Central memory CD8-positive, alpha-beta T cell (primary cell): Measurements from ENCODE around the gene MGARP.
A peak's percentile ranks its signal among the peaks of the same experiment; 100 is the strongest.
"Not testable (repeated sequence)": the region's sequence is repeated elsewhere in the genome, so short reads cannot be mapped to it uniquely, and the experiment has no call there.

ENCODE experiments used
- ATAC-seq: fragments of 150-1000 bp; cut with Tn5 transposase; replicated peaks from 2 replicates; pipeline ENCODE4 v1.10.0; 2022; ENCODE audit warnings: mild to moderate bottlenecking, moderate FRiP score, moderate number of reproducible peaks; ENCODE audit not compliant: poor library complexity, severe bottlenecking; ENCODE audit errors: extremely low read depth
- DNase-seq, 2 donors: peaks; one replicate each; pipeline ENCODE4 v3.0.0; 2021; ENCODE audit warnings: low spot score in 2 of 2
- H3K27ac Mint-ChIP-seq: one replicate; pipeline ENCODE4 v1.8.0; 2022; ENCODE audit warnings: low read depth, mild to moderate bottlenecking, moderate library complexity, mixed read lengths
- H3K27me3 Mint-ChIP-seq: one replicate; pipeline ENCODE4 v1.8.0; 2022; ENCODE audit warnings: mixed read lengths
- H3K36me3 Mint-ChIP-seq: one replicate; pipeline ENCODE4 v1.8.0; 2022; ENCODE audit warnings: mild to moderate bottlenecking, moderate library complexity, mixed read lengths; ENCODE audit not compliant: insufficient read depth
- H3K4me1 Mint-ChIP-seq: one replicate; pipeline ENCODE4 v1.8.0; 2022; ENCODE audit warnings: mixed read lengths
- H3K4me3 Mint-ChIP-seq: one replicate; pipeline ENCODE4 v1.8.0; 2022; ENCODE audit warnings: mild to moderate bottlenecking, moderate library complexity, mixed read lengths
- H3K9me3 Mint-ChIP-seq: one replicate; pipeline ENCODE4 v1.8.0; 2022; ENCODE audit warnings: mixed read lengths

MGARP gene

DNA sequence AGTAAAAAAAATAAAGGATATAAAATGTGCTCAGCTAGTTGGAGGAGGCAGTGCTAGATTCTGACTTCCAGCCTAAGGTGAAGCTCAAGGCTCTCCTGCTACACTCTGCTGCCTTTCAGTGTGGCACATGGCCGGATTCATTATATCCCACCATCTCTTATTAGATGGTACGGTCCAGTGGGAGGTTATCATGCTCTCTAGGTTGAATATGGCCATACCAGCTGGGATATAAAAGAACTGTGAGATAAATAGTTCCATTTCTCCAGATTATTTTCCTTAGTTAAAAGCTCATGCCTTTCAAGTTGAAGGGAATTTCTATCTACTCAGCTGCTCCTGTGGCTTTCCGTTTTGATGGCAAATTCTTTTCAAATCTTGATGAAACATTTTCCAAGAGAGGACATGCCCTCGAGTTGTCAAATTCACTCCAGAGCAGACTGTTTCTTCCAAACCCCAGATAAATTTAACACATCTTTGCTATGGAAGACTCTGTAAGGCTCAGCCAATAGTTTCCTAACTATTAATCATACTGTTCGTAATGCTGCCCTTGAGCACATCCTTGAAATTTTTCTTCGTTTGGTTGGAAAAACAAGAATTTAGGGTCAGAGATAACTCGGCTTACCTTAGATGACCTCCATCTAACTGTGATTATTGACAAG lies 2.2 kb upstream of the MGARP start:
- Mint-ChIP-seq H3K27ac (no peak overlapping the region), H3K36me3 (peaks cover 1% of the 10 kb centered on the region), H3K9me3 (no peaks in the 10 kb centered on the region), H3K4me3 (no peak overlapping the region), H3K27me3 (peaks cover 31% of the 10 kb centered on the region), H3K4me1 (peaks cover 18% of the 10 kb centered on the region)
- no peak for ATAC-seq
- DNase-seq = no peak

DNA sequence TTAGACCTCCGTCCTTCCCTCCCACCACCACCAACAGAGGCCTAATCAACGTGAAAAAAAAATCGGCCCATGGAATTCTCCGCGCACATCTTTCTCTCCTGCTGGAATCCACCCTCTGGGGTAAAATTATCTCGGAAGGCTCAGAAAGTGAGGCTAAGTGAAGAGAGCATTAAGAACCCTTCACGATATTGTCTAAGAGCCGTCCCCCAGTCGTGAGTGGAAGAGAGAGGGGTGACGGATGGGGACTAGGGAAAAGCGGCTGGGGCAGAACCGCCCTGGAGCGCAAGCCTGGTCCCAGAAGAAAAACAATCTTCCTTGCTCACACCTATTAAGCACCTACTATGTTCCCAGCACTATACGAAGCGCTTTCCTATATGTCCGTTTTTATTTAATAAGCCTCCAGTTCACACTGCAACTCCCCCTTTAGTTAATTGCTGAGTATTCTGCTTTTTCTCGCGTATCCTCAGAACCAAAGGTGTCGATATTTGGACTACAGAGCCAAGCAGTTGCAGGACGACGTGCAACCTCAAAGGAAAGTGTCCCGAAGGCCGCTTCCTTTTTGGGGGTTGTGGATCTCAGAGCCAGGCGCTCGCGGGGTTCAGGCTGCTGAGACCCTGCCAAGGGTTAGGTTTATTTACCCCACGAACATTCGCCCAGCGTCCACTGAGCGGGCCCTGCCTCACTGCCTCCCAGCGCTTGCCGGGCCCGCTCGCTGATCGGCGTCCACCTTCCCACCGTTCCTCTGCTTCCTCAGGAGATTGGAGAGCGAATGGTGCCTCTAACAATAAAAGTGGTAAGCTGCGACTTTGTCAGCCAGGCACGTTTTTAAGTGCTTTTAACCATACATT lies 889 bp downstream of the MGARP start:
- Mint-ChIP-seq H3K4me1 (peaks cover 18% of the 10 kb centered on the region), H3K4me3 (peak overlapping the region; percentile 72), H3K9me3 (no peaks in the 10 kb centered on the region), H3K36me3 (peaks cover 1% of the 10 kb centered on the region), H3K27ac (no peak overlapping the region), H3K27me3 (peaks cover 41% of the 10 kb centered on the region)
- no peak for ATAC-seq
- no peak for DNase-seq

DNA sequence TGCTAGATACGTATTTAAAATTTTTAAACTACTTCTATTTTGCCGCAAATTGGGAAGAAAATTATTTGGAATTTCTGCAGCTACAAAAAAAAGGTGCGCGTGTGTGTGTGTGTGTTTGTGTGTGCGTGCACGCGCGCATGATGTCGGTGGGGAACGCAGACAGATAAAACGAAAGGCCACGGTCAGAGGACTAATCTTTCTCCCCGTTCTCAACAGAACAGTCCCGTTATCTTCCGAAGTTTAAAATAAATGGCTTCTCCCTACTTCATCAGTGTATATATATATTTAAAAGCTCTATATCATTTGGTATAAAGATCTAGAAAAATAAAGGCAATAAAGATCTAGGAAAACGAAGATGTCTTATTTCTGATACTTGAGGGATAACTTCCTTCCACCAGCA lies 1.5 kb downstream of the MGARP start:
- ATAC-seq = no peak
- DNase-seq = no peak
- no peaks in the 10 kb centered on the region for H3K9me3 Mint-ChIP-seq
- no peak overlapping the region for H3K27ac Mint-ChIP-seq
- H3K4me1 Mint-ChIP-seq = peaks cover 18% of the 10 kb centered on the region
- peaks cover 1% of the 10 kb centered on the region for H3K36me3 Mint-ChIP-seq
- peaks cover 41% of the 10 kb centered on the region for H3K27me3 Mint-ChIP-seq
- peak overlapping the region; percentile 72 for H3K4me3 Mint-ChIP-seq

DNA sequence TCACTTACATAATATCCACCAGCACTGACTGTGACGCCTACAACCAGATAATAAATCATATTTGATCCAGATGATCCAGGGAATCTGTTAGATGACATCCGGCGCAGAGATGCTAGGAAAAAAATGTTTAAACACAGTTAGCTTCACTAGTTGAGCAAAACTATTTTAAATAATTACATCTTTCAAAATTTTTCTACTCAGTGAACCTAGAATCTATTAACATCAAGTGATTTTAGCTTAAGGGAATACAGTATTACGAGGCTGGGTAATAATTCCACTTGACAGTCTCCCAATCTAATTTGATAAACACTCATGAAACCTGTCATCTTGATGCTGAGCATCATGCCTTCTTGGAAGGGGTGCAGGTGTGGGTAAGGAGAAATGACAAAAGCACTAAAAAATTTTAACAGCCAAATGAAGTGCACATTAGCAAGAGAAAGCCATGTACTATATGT lies 4.7 kb downstream of the MGARP start:
- ATAC-seq (no peak), DNase-seq (no peak)
- peaks cover 1% of the 10 kb centered on the region for H3K36me3 Mint-ChIP-seq
- peaks cover 17% of the 10 kb centered on the region for H3K4me1 Mint-ChIP-seq
- H3K27ac Mint-ChIP-seq = no peak overlapping the region
- H3K4me3 Mint-ChIP-seq = no peak overlapping the region
- no peaks in the 10 kb centered on the region for H3K9me3 Mint-ChIP-seq
- peaks cover 31% of the 10 kb centered on the region for H3K27me3 Mint-ChIP-seq

DNA sequence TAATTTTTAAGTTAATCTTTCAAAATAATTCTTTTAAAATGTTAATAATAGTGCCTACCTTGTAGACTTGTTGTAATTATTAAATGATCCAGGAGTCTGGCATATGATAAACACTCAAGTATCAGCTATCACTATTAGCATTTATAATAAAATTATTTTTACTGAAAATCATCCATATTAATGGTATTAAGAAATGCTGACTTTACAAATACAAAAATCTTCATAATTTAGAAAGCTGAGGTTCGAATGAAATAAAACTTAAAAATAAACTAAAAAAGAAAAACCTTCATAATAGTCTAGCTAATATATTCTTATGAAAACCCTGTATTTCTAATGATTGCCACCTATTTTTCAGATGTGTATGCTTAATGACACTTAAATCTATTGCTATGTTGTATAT lies 5.2 kb downstream of the MGARP start:
- Mint-ChIP-seq H3K9me3 (no peaks in the 10 kb centered on the region), H3K4me1 (peaks cover 11% of the 10 kb centered on the region), H3K27ac (no peak overlapping the region), H3K4me3 (no peak overlapping the region), H3K36me3 (peaks cover 1% of the 10 kb centered on the region), H3K27me3 (peaks cover 26% of the 10 kb centered on the region)
- DNase-seq (no peak), ATAC-seq (no peak)

DNA sequence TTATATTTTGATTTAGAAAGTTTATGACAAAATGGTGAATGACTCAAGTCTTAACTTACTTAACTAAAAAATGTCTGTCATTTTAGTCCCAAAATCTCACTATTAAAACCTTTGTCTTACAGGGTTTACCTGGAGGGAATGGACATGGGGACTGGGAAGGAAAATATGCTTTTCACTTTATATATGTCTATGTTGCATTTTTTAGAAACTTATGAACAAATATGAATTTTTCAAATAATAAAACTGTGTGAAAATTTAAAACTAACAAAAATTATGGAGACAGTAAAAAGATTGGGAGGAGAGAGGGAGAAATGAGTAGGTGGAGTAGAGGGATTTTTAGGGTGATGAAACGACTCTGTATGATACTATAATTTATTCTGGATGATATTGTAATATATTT lies 6.2 kb downstream of the MGARP start:
- Mint-ChIP-seq H3K4me1 (peaks cover 2% of the 10 kb centered on the region), H3K4me3 (no peak overlapping the region), H3K27ac (no peak overlapping the region), H3K36me3 (no peaks in the 10 kb centered on the region), H3K27me3 (peaks cover 16% of the 10 kb centered on the region), H3K9me3 (no peaks in the 10 kb centered on the region)
- ATAC-seq (no peak), DNase-seq (no peak)

DNA sequence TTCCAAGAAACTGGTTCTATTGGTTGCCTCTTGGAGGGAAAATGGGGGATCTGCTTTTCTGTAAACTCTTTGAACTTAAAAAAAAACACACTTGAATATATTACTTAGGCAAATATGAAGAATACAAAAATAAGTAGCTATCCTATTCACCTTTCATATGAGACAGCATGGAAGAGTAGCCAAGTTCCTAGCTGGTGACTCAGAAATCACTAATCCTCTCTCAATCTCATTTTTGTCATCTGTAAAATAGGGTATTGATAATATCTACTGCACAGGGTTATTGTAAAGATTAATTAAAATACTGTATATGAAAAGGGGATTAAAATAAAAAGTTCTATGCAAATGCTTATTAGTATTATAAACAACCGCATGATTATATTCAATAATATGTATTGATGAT lies 12.7 kb downstream of the MGARP start:
- no peak for ATAC-seq
- Mint-ChIP-seq H3K36me3 (peaks cover 2% of the 10 kb centered on the region), H3K4me3 (peak overlapping the region; percentile 78), H3K27me3 (no peaks in the 10 kb centered on the region), H3K4me1 (peaks cover 10% of the 10 kb centered on the region), H3K27ac (peak overlapping the region; percentile 87), H3K9me3 (no peaks in the 10 kb centered on the region)
- no peak for DNase-seq

DNA sequence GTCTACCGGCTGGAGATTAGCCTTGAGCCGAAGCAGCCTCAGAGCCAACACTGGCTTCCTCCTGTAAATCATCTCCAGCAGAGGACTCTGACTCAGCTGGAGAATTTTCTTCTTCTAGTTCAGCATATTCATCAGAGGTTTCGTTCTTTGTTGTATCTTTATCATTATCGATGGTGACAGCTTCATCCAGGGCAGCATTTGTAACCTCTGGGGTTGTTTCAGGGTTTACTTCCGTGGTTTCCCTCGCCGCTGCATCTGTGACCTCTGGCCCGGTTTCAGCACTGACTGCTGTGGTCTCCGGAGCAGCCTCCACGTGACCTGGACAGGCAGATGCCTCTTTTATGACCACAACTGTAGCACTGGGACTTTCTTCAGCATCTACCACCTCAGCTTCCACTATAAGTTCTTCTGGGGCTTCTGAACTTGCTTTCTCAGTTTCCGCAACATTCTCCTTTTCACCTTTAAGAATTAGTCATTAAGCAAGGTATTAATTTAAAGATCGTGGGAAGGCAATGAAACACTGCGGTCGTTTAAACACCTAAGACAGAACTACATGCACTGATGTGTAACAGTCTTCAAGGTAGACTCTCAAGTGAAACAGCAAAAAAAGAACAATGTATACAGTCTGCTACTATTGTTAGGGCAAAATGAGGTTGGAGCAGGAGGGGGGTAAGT lies 13.3 kb downstream of the MGARP start:
- H3K9me3 Mint-ChIP-seq = no peaks in the 10 kb centered on the region
- ATAC-seq (peak; percentile 98), DNase-seq (peak; percentile 51 to 53)
- H3K27me3 Mint-ChIP-seq = no peaks in the 10 kb centered on the region
- H3K4me1 Mint-ChIP-seq = peaks cover 10% of the 10 kb centered on the region
- peaks cover 4% of the 10 kb centered on the region for H3K36me3 Mint-ChIP-seq
- peak overlapping the region; percentile 78 for H3K4me3 Mint-ChIP-seq
- H3K27ac Mint-ChIP-seq = peak overlapping the region; percentile 87

DNA sequence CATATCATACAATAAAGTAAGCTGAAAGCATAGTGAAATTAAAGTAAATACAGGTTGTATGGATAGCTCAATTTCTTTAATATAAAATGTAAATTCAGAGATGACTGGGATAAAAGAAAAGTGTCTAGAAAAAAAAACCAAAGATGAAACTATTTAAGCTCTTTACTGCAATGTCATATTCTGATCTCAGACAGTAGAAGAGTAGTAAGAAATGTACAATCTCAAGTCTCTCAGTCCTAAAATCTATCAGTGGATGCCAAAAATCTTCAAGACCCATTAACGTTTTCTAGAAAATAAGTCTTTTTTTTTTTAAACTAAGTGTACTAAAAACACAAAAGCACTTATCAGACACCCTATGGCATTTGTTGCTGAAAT lies 13.8 kb downstream of the MGARP start:
- no peaks in the 10 kb centered on the region for H3K9me3 Mint-ChIP-seq
- peak overlapping the region; percentile 87 for H3K27ac Mint-ChIP-seq
- no peak for DNase-seq
- no peaks in the 10 kb centered on the region for H3K27me3 Mint-ChIP-seq
- no peak for ATAC-seq
- peak overlapping the region; percentile 78 for H3K4me3 Mint-ChIP-seq
- H3K4me1 Mint-ChIP-seq = peaks cover 10% of the 10 kb centered on the region
- peaks cover 4% of the 10 kb centered on the region for H3K36me3 Mint-ChIP-seq

DNA sequence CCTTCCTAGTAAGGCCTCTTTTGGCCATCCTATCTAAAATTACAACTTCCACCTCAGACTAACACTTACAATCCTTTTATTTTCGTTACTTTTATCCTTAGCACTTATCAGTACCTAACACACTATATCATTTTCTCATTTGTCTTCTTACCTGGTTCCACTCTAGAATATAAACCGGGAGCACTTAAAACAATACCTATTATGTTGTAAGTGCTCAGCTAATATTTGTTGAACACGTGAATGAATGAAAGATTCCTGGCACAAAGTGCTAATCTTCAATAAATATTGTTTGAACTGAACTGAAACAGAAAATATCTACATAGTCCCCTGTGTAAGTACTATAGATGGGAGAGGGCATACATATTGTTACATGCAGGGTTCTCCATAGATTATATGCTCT lies 14.4 kb downstream of the MGARP start:
- ATAC-seq = no peak
- peaks cover 4% of the 10 kb centered on the region for H3K36me3 Mint-ChIP-seq
- no peak overlapping the region for H3K27ac Mint-ChIP-seq
- no peaks in the 10 kb centered on the region for H3K27me3 Mint-ChIP-seq
- no peak overlapping the region for H3K4me3 Mint-ChIP-seq
- H3K9me3 Mint-ChIP-seq = no peaks in the 10 kb centered on the region
- H3K4me1 Mint-ChIP-seq = peaks cover 10% of the 10 kb centered on the region
- no peak for DNase-seq

DNA sequence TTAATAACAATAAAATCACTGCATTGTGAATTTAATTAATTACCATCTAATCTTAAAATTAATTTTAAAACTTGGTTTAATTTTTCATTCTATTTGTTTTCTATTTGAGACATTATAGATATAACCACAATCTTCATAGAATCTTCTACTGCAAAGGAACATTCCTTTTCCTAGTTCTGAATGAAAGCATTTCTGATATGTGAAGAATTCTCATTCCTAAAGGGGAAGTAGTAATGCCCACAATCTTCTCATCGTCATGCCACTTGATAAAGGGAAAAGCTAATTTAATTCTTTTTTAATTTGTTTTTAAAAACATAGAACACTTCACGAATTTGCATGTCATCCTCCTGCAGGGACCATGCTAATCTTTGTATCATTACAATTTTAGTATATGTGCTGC lies 23.7 kb downstream of the MGARP start:
- Mint-ChIP-seq H3K36me3 (no peaks in the 10 kb centered on the region), H3K4me3 (no peak overlapping the region), H3K9me3 (no peaks in the 10 kb centered on the region), H3K4me1 (no peaks in the 10 kb centered on the region), H3K27me3 (no peaks in the 10 kb centered on the region), H3K27ac (no peak overlapping the region)
- DNase-seq (no peak), ATAC-seq (no peak)

DNA sequence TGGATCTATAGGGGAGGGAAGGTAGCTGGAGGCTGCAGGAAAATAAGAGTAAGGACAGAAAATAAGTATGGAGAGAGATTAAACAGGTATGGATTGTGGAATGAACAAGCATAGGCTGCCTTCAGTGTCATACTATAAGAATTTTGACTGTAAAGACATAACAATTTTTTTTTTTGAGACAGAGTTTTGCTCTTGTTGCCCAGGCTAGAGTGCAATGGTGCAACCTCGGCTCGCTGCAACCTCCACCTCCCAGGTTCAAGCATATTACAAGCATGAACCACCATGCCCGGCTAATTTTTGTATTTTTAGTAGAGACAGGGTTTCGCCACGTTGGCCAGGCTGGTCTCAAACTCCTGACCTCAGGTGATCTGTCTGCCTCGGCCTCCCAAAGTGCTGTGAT lies 24.4 kb downstream of the MGARP start:
- ATAC-seq, H3K27ac Mint-ChIP-seq, H3K4me3 Mint-ChIP-seq, H3K36me3 Mint-ChIP-seq, H3K27me3 Mint-ChIP-seq, DNase-seq, H3K9me3 Mint-ChIP-seq, H3K4me1 Mint-ChIP-seq: not testable (repeated sequence)

DNA sequence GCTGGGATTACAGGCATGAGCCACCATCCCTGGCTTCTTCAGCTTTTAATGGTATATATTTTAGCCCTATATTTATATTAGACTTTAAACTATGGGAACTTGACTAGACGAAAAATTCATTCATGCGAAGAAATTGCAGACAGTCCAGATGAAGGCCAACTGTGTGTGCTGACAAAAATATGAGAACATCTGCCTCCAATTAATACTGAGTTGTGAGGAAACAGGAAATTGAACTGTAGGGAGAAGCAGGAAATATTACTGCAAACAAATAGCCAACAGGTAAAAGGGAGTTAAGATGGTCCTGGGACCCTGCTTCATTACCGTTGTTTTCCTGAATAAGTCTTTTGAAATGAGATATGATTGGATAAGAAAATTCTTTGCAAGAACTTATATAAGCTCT lies 26.3 kb downstream of the MGARP start:
- DNase-seq = no peak
- no peaks in the 10 kb centered on the region for H3K9me3 Mint-ChIP-seq
- H3K27ac Mint-ChIP-seq = no peak overlapping the region
- H3K4me3 Mint-ChIP-seq = no peak overlapping the region
- no peaks in the 10 kb centered on the region for H3K36me3 Mint-ChIP-seq
- ATAC-seq = no peak
- no peaks in the 10 kb centered on the region for H3K27me3 Mint-ChIP-seq
- no peaks in the 10 kb centered on the region for H3K4me1 Mint-ChIP-seq
